WTC11 (cell line): ENCODE results near the gene ADH5. TPM values are rescaled to one million over a fixed set of nuclear protein-coding genes. Genes with fewer than 3 reads are reported as not detected.
A peak's percentile ranks its signal among the peaks of the same experiment; 100 is the strongest.

Experiments
- ATAC-seq: fragments of 200-7000 bp; cut with Tn5 transposase; 2 replicates; pipeline ENCODE4 v1.10.0; 2021; ENCODE audit warnings: mild to moderate bottlenecking, moderate library complexity
- CTCF ChIA-PET: fragments of 300-600 bp; sonication (Branson Sonifier 250); formaldehyde crosslinking; loops from one replicate; lab custom pipeline; 2021; ENCODE audit warnings: antibody characterized with exemption; lab: Charles Lee
- POLR2A ChIA-PET: fragments of 350-600 bp; sonication (Branson Sonifier 250); formaldehyde crosslinking; loops from one replicate; lab custom pipeline; 2021; ENCODE audit warnings: antibody characterized with exemption; lab: Charles Lee
- DNase-seq: peaks from one replicate; pipeline ENCODE4 v3.0.0; 2021; ENCODE audit warnings: low spot score
- H3K27ac Mint-ChIP-seq: 2 replicates; pipeline ENCODE4 v1.8.0; 2021; ENCODE audit warnings: mixed read lengths
- H3K27me3 Mint-ChIP-seq: 2 replicates; pipeline ENCODE4 v1.8.0; 2021; ENCODE audit warnings: low read depth, mild to moderate bottlenecking, moderate library complexity, mixed read lengths
- H3K36me3 Mint-ChIP-seq: 2 replicates; pipeline ENCODE4 v1.8.0; 2021; ENCODE audit warnings: mixed read lengths
- H3K4me1 Mint-ChIP-seq: 2 replicates; pipeline ENCODE4 v1.8.0; 2022; ENCODE audit warnings: mixed read lengths
- H3K4me3 Mint-ChIP-seq: 2 replicates; pipeline ENCODE4 v1.8.0; 2021; ENCODE audit warnings: mild to moderate bottlenecking, moderate library complexity, mixed read lengths
- H3K9me3 Mint-ChIP-seq: 2 replicates; pipeline ENCODE4 v1.8.0; 2021; ENCODE audit warnings: mixed read lengths
- ATF1 ChIP-seq: sonication (generic); formaldehyde crosslinking; IDR thresholded peaks from 2 replicates; pipeline ENCODE4 v1.8.1; 2023; ENCODE audit warnings: mild to moderate bottlenecking, moderate library complexity, missing genetic modification reagents
- CDX4 ChIP-seq: fragments of 250-450 bp; sonication (Bioruptor Pico); IDR thresholded peaks from 2 replicates; pipeline ENCODE4 v1.9.0; 2021; ENCODE audit warnings: moderate library complexity, mild to moderate bottlenecking, inconsistent platforms, borderline replicate concordance
- CTCF ChIP-seq: fragments of 200-600 bp; IDR thresholded peaks from 2 replicates; pipeline ENCODE4 v1.8.0; 2022; ENCODE audit warnings: antibody characterized with exemption
- ELF4 ChIP-seq: sonication (generic); formaldehyde crosslinking; IDR thresholded peaks from 2 replicates; pipeline ENCODE4 v1.8.1; 2022; ENCODE audit warnings: low read depth, mild to moderate bottlenecking, moderate library complexity, missing genetic modification reagents
- ESRRA ChIP-seq: sonication (generic); formaldehyde crosslinking; IDR thresholded peaks from 2 replicates; pipeline ENCODE4 v1.8.1; 2022; ENCODE audit warnings: mild to moderate bottlenecking, missing genetic modification reagents, borderline replicate concordance
- ETV6 ChIP-seq: sonication (generic); formaldehyde crosslinking; IDR thresholded peaks from 2 replicates; pipeline ENCODE4 v1.8.1; 2022; ENCODE audit warnings: mild to moderate bottlenecking, missing genetic modification reagents
- FOXP4 ChIP-seq: sonication (generic); formaldehyde crosslinking; IDR thresholded peaks from 2 replicates; pipeline ENCODE4 v1.8.0; 2022; ENCODE audit warnings: mild to moderate bottlenecking, missing genetic modification reagents
- JAZF1 ChIP-seq: fragments of 250-450 bp; sonication (Bioruptor Pico); IDR thresholded peaks from 2 replicates; pipeline ENCODE4 v1.9.0; 2021; ENCODE audit warnings: moderate library complexity, mild to moderate bottlenecking, inconsistent platforms
- MXD4 ChIP-seq: fragments of 250-450 bp; sonication (Bioruptor Pico); IDR thresholded peaks from 2 replicates; pipeline ENCODE4 v1.8.0; 2021; ENCODE audit warnings: mild to moderate bottlenecking, moderate library complexity, borderline replicate concordance
- NR1H2 ChIP-seq: sonication (generic); formaldehyde crosslinking; IDR thresholded peaks from 2 replicates; pipeline ENCODE4 v1.9.0; 2021; ENCODE audit warnings: mild to moderate bottlenecking, moderate library complexity, missing genetic modification reagents
- NR3C1 ChIP-seq: sonication (generic); formaldehyde crosslinking; conservative IDR thresholded peaks from 2 replicates; pipeline ENCODE4 v1.8.1; 2023; ENCODE audit warnings: low read depth, mild to moderate bottlenecking, missing genetic modification reagents
- RORB ChIP-seq: fragments of 250-450 bp; sonication (Bioruptor Pico); IDR thresholded peaks from 2 replicates; pipeline ENCODE4 v1.9.0; 2021; ENCODE audit warnings: mild to moderate bottlenecking
- TCF7 ChIP-seq: sonication (generic); formaldehyde crosslinking; IDR thresholded peaks from 2 replicates; pipeline ENCODE4 v1.8.0; 2022; ENCODE audit warnings: mild to moderate bottlenecking, low read depth, missing genetic modification reagents, moderate library complexity
- TEAD4 ChIP-seq: sonication (generic); formaldehyde crosslinking; IDR thresholded peaks from 2 replicates; pipeline ENCODE4 v1.8.0; 2022; ENCODE audit warnings: mild to moderate bottlenecking, missing genetic modification reagents
- ZNF219 ChIP-seq: sonication (generic); formaldehyde crosslinking; IDR thresholded peaks from 2 replicates; pipeline ENCODE4 v1.8.0; 2023; ENCODE audit warnings: missing genetic modification reagents, mild to moderate bottlenecking, borderline replicate concordance
- ZNF232 ChIP-seq: sonication (generic); formaldehyde crosslinking; IDR thresholded peaks from 2 replicates; pipeline ENCODE4 v1.8.0; 2022; ENCODE audit warnings: mild to moderate bottlenecking, missing genetic modification reagents
- ZNF281 ChIP-seq: sonication (generic); formaldehyde crosslinking; IDR thresholded peaks from 2 replicates; pipeline ENCODE4 v1.8.0; 2023; ENCODE audit warnings: mild to moderate bottlenecking, missing genetic modification reagents
- ZNF416 ChIP-seq: fragments of 250-450 bp; sonication (Bioruptor Pico); IDR thresholded peaks from 2 replicates; pipeline ENCODE4 v1.9.0; 2021; ENCODE audit warnings: mild to moderate bottlenecking, inconsistent platforms
- ZNF423 ChIP-seq: fragments of 250-450 bp; sonication (Bioruptor Pico); IDR thresholded peaks from 2 replicates; pipeline ENCODE4 v2.1.2; 2022; ENCODE audit warnings: mild to moderate bottlenecking, moderate library complexity
- ZNF532 ChIP-seq: fragments of 250-450 bp; sonication (Bioruptor Pico); IDR thresholded peaks from 2 replicates; pipeline ENCODE4 v1.9.0; 2021; ENCODE audit warnings: mild to moderate bottlenecking, borderline replicate concordance
- total RNA-seq: library from RNA; stranded (reverse); gene quantifications from 3 replicates; pipeline ENCODE4 v1.2.3, GENCODE V29; 2021

The ADH5 gene
- total RNA-seq, 1 experiment from 2014 or later: 244 TPM

- TF ChIP-seq ESRRA (CRISPR knock-in tag) (no peak), FOXP4 (CRISPR knock-in tag) (no peak), ZNF423 (CRISPR knock-in tag) (no peak), TEAD4 (CRISPR knock-in tag) (no peak), ZNF219 (CRISPR knock-in tag) (no peak), RORB (CRISPR knock-in tag) (no peak), CTCF (no peak), ETV6 (CRISPR knock-in tag) (no peak), TCF7 (CRISPR knock-in tag) (no peak)
- TF ChIP-seq, all 79 proteins: peak for 0
These were observed 27.4 kb downstream of the ADH5 start (continued) for GRCh38 chr4:99061048-99061700.

- H3K9me3 Mint-ChIP-seq: peaks cover under 1% of the 10 kb centered on the region; the same call in 1 of the 2 replicates
- H3K27ac Mint-ChIP-seq: peak overlapping the region; percentile 47
- no peak overlapping the region for H3K4me3 Mint-ChIP-seq
- TF ChIP-seq NR1H2 (CRISPR knock-in tag) (no peak), ATF1 (no peak), CDX4 (CRISPR knock-in tag) (no peak), MXD4 (no peak), JAZF1 (CRISPR knock-in tag) (no peak), ZNF232 (CRISPR knock-in tag) (no peak), NR3C1 (CRISPR knock-in tag) (no peak), ZNF532 (CRISPR knock-in tag) (no peak), ELF4 (no peak), ZNF281 (CRISPR knock-in tag) (no peak), ZNF416 (CRISPR knock-in tag) (no peak)
- ATAC-seq: no peak
- H3K36me3 Mint-ChIP-seq: peaks cover 60% of the 10 kb centered on the region
- ChIA-PET POLR2A (no interaction called here), CTCF (no interaction called here)
- peaks cover 11% of the 10 kb centered on the region for H3K4me1 Mint-ChIP-seq
- H3K27me3 Mint-ChIP-seq: no peaks in the 10 kb centered on the region
- no peak for DNase-seq
These were observed 29.0 kb downstream of the ADH5 start for GRCh38 chr4:99059550-99059949.
